Measurements from ENCODE around the gene TIAM1. TPM values are rescaled to one million over a fixed set of nuclear protein-coding genes. Genes with fewer than 3 reads are reported as not detected.

Gene TIAM1
- total and polyA plus RNA-seq, 2 donors from 2014 or later: 4.6 to 30.0 TPM

- no peak for FAIRE-seq
- no peaks in the 10 kb centered on the region for H3K9me3 ChIP-seq (ENCODE audit: control insufficient read depth in 2 of 3, insufficient read depth in 1 of 3, low read length in 3 of 3)
- H3K27ac ChIP-seq (ENCODE audit: low read depth in 2 of 2, low read length in 2 of 2): no peak overlapping the region
- H3K4me3 ChIP-seq (ENCODE audit: low read length in 3 of 3): no peak overlapping the region
- DNase-seq: no peak
- intact Hi-C loops (cut with DNase I): no loop called here
- no peak for TF ChIP-seq CTCF (IDR thresholded peaks at IDR 0.05; ENCODE audit: borderline replicate concordance, extremely low read depth, insufficient read depth)
- H3K9ac ChIP-seq (ENCODE audit: low read length in 3 of 3): no peak overlapping the region
- no peaks in the 10 kb centered on the region for H3K27me3 ChIP-seq (ENCODE audit: control insufficient read depth, insufficient read depth, low read length)
- H3K4me1 ChIP-seq (ENCODE audit: control insufficient read depth in 2 of 3, insufficient read depth in 2 of 3, low read depth in 1 of 3, low read length in 3 of 3): no peaks in the 10 kb centered on the region
- no peaks in the 10 kb centered on the region for H3K36me3 ChIP-seq (ENCODE audit: control insufficient read depth in 2 of 3, insufficient read depth in 3 of 3, low read length in 3 of 3)
Observed at GRCh38 chr21:31317688-31318087, 26.4 kb downstream of the TIAM1 start.

- Histone ChIP-seq H3K9ac (ENCODE audit: low read length in 3 of 3) (no peak overlapping the region), H3K27me3 (ENCODE audit: control insufficient read depth, insufficient read depth, low read length) (no peaks in the 10 kb centered on the region), H3K36me3 (ENCODE audit: control insufficient read depth in 2 of 3, insufficient read depth in 3 of 3, low read length in 3 of 3) (no peaks in the 10 kb centered on the region), H3K4me1 (ENCODE audit: control insufficient read depth in 2 of 3, insufficient read depth in 2 of 3, low read depth in 1 of 3, low read length in 3 of 3) (no peaks in the 10 kb centered on the region), H3K9me3 (ENCODE audit: control insufficient read depth in 2 of 3, insufficient read depth in 1 of 3, low read length in 3 of 3) (no peaks in the 10 kb centered on the region), H3K27ac (ENCODE audit: low read depth in 2 of 2, low read length in 2 of 2) (no peak overlapping the region), H3K4me3 (ENCODE audit: low read length in 3 of 3) (no peak overlapping the region)
- intact Hi-C loops (cut with DNase I): no loop called here
- DNase-seq: no peak
- FAIRE-seq: no peak
- TF ChIP-seq CTCF (IDR thresholded peaks at IDR 0.05; ENCODE audit: borderline replicate concordance, extremely low read depth, insufficient read depth): no peak
Observed at GRCh38 chr21:31316488-31317169, 27.4 kb downstream of the TIAM1 start.

GRCh38 chr21:31316072-31316471 is 28.0 kb downstream of the TIAM1 start:
- TF ChIP-seq CTCF (IDR thresholded peaks at IDR 0.05; ENCODE audit: borderline replicate concordance, extremely low read depth, insufficient read depth): no peak
- no peak overlapping the region for H3K9ac ChIP-seq (ENCODE audit: low read length in 3 of 3)
- DNase-seq: no peak

GRCh38 chr21:31310750-31311149 is 33.3 kb downstream of the TIAM1 start:
- Histone ChIP-seq H3K4me1 (ENCODE audit: control insufficient read depth in 2 of 3, insufficient read depth in 2 of 3, low read depth in 1 of 3, low read length in 3 of 3) (no peaks in the 10 kb centered on the region), H3K27ac (ENCODE audit: low read depth in 2 of 2, low read length in 2 of 2) (no peak overlapping the region), H3K36me3 (ENCODE audit: control insufficient read depth in 2 of 3, insufficient read depth in 3 of 3, low read length in 3 of 3) (no peaks in the 10 kb centered on the region), H3K27me3 (ENCODE audit: control insufficient read depth, insufficient read depth, low read length) (no peaks in the 10 kb centered on the region), H3K4me3 (ENCODE audit: low read length in 3 of 3) (no peak overlapping the region), H3K9ac (ENCODE audit: low read length in 3 of 3) (no peak overlapping the region), H3K9me3 (ENCODE audit: control insufficient read depth in 2 of 3, insufficient read depth in 1 of 3, low read length in 3 of 3) (no peaks in the 10 kb centered on the region)
- intact Hi-C loops (cut with DNase I): no loop called here
- FAIRE-seq: no peak
- TF ChIP-seq CTCF (IDR thresholded peaks at IDR 0.05; ENCODE audit: borderline replicate concordance, extremely low read depth, insufficient read depth): no peak
- no peak for DNase-seq

More at GRCh38 chr21:31316072-31316471, 28.0 kb downstream of the TIAM1 start:
- Histone ChIP-seq H3K9me3 (ENCODE audit: control insufficient read depth in 2 of 3, insufficient read depth in 1 of 3, low read length in 3 of 3) (no peaks in the 10 kb centered on the region), H3K27me3 (ENCODE audit: control insufficient read depth, insufficient read depth, low read length) (no peaks in the 10 kb centered on the region), H3K4me1 (ENCODE audit: control insufficient read depth in 2 of 3, insufficient read depth in 2 of 3, low read depth in 1 of 3, low read length in 3 of 3) (no peaks in the 10 kb centered on the region), H3K36me3 (ENCODE audit: control insufficient read depth in 2 of 3, insufficient read depth in 3 of 3, low read length in 3 of 3) (no peaks in the 10 kb centered on the region), H3K4me3 (ENCODE audit: low read length in 3 of 3) (no peak overlapping the region), H3K27ac (ENCODE audit: low read depth in 2 of 2, low read length in 2 of 2) (no peak overlapping the region)
- no peak for FAIRE-seq
- intact Hi-C loops (cut with DNase I): no loop called here

Measured in kidney (tissue), 14 donors.